Activated CD4-positive, alpha-beta T cell treated with anti-CD3 and anti-CD28 coated beads, Interleukin-2, Interleukin-4, amounts not matched to agents 100 ng/mL and 50 ng/mL, durations not matched to agents 16 hours and 8 hours (primary cell): ENCODE results near the gene COX19.

Experiments used
- DNase-seq: peaks from one replicate; pipeline ENCODE4 v3.0.0-alpha.2; 2020; ENCODE audit warnings: low spot score

COX19 gene

GRCh38 chr7:991729-992656 lies 16.6 kb upstream of the COX19 start:
- no peak for DNase-seq

DNA sequence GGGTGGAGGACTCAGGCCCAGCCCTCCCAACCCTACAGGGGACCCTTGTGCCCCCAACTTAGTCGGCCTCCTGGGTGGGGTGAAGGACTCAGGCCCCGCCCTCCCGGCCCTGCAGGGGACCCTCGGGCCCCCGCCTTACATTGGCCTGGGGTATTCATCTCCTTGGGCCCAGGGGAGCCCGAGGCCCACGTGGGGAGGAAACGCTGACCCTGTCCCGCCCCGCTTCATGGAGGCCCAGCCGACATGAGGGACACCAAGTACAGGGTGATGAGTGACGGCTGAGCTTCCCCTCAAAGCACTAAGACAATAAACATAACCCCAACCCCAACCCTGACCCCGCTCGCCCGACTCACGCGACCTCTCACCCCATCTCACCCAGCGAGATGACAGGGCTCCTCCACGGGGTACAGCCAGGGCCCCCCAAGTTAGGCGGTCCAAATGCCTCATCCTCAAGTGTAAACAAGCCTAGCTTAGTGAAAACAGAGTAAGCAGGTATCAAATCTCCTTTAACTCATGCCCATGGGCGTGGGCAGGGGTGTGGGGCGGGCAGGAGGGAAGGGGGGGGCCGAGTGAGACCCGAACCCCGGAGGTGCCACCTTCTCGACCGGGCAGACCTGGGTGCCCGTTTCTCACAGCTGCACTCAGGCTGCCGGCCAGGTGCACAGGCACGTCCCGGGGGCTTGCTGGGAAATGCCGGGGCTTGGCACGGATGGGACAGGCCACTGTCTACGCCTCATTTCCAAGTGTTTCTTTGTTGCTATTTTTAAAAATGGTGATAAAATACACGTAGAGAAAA lies 15.8 kb upstream of the COX19 start:
- no peak for DNase-seq

DNA sequence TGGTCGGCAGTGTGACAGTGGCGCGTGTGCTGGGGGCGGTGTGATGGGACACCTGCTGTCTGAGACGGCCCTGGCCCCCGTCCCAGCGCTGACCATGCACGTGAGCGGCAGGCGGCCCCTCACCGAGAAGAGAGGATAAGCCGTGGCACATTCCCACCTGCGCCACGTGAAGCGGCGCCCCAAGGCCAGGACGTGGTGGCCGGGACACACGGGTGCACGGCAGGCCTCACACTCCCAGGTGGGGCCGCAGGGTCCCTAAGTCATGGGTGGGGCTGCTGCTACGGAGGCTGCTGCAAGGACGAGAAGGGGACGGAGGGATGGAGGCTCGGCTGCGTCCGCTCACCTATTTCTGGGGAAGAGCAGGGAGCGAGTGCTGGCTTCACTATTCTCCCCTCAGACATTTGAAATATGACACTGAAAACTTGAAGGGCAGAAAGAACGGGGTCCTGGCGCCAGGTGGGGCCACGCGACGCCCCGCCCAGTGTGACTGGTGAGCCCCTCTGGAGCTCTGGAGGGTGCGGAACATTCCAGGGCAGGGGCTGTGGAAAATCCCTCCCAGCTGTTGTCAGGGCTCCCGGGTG lies 15.1 kb upstream of the COX19 start:
- DNase-seq, result no peak

GRCh38 chr7:988963-989529 lies 13.7 kb upstream of the COX19 start:
- no peak for DNase-seq

DNA sequence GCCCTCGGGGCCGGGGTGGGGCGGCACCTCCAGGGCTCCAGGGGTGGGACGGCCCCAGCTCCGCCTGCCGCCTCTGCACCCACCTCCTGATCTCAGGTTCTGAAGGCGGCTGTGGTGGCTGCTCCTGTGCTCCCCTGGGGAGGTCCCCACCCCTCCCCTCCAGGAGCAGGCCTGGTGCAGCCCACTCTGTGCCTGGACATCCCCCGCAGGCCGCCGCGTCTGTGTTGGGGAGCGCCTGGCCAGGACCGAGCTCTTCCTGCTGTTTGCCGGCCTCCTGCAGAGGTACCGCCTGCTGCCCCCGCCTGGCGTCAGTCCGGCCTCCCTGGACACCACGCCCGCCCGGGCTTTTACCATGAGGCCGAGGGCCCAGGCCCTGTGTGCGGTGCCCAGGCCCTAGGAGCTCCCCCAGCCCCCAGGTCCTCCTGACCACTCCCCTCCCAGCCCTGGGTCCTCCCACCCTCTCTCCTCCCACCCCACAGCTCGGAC lies 13.1 kb upstream of the COX19 start:
- no peak for DNase-seq

DNA sequence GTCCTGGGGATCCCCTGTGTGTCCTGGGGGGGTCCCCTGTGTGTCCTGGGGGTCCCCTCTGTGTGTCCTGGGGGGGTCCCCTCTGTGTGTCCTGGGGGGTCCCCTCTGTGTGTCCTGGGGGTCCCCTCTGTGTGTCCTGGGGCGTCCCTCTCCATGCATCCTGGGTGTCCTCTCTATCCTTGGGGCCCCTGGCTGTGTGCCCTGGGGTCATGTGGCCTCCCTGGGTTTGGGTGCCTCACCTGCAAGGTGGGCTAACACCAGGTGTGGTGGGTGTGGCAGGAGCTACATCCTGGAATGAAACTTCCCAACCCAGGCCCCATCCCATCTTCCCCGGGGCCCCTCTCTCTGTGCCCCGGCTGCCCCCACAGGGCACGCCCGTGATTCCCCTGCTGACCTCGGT lies 12.6 kb upstream of the COX19 start:
- DNase-seq, result no peak

DNA sequence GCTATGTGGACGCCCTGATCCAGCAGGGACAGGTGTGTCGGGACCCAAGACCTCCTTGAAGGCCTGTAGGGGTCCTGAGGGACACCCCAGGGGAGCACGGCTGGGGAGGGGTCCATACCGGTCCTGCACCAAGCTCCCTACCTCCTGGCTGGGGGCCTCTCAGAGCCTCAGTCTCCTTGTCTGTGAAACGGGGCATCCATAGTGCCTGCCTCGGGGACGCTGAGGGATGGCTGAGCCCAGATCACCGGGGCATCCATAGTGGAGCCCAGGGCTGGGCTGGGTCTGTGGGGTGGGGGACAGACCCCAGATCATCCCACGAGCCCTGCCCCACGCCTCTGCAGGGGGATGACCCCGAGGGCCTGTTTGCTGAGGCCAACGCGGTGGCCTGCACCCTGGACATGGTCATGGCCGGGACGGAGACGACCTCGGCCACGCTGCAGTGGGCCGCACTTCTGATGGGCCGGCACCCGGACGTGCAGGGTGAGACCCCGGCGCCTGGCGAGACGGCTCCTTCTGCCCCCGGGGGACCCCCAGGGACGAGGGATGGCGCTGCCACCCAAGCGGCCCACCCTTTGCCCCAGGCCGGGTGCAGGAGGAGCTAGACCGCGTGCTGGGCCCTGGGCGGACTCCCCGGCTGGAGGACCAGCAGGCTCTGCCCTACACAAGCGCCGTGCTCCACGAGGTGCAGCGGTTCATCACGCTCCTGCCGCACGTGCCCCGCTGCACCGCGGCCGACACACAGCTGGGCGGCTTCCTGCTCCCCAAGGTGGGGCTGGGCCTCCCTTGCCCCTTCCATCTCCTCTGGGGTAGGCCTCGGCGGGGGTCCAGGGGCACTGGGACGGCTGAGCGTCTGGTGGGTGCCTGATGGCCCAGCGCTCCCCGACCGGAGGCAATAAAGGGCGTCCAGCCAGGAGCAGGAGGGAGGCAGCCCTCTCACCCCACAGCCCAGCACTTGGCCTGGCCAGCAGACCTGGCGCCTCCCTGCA lies 11.7 kb upstream of the COX19 start:
- DNase-seq, result no peak

DNA sequence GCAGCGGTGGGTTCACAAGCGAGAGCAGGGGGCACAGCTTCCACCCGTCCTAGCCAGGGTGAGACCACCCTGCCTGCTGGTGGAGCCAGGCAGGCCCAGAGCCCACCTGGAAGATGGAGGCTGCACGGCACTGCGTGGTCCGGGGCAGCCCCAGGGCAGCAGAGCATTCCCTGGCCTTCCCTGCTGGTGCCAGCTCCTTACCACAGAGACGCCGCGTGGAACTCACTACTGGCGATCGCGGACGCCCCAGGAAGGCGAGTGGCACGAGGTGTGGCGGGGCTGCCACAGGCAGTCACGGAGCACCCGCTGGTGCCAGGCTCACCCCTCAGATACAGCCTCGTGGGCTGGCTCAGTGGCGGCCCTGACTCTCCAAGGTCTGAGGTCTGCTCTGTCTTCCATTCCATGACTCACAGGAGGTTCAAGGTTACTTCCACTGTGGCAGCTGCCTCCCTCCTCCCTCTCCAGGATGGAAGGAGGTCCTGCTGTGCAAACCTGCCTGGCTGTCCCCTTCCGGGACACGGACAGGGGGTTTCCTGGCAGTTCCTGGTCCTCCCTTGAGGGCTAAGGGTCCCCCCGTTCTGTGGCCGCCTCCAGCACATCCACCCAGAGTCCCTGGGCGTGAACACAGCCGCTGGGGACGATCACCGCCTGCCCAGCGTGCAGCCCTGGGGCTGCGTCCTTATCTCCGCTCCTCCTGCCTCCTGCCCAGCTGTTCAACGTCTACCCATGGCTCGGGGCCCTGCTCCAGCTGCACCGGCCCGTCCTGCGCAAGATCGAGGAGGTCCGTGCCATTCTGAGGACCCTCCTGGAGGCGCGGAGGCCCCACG lies 10.8 kb upstream of the COX19 start:
- no peak for DNase-seq

DNA sequence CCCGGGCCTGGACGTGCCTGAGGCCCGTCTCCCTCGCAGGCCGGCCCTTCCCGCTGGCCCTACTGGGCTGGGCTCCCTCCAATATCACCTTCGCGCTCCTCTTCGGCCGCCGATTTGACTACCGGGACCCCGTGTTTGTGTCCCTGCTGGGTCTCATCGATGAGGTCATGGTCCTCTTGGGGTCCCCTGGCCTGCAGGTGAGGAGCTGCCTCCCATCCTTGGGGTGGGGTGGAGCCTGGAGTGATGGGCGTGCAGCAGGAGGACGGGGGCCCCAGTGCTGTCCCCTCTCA lies 9.7 kb upstream of the COX19 start:
- no peak for DNase-seq

- DNase-seq, result no peak
Measured at GRCh38 chr7:984361-985126, 9.2 kb upstream of the COX19 start.

- DNase-seq, result no peak
Measured at GRCh38 chr7:983616-984071, 8.3 kb upstream of the COX19 start.

DNA sequence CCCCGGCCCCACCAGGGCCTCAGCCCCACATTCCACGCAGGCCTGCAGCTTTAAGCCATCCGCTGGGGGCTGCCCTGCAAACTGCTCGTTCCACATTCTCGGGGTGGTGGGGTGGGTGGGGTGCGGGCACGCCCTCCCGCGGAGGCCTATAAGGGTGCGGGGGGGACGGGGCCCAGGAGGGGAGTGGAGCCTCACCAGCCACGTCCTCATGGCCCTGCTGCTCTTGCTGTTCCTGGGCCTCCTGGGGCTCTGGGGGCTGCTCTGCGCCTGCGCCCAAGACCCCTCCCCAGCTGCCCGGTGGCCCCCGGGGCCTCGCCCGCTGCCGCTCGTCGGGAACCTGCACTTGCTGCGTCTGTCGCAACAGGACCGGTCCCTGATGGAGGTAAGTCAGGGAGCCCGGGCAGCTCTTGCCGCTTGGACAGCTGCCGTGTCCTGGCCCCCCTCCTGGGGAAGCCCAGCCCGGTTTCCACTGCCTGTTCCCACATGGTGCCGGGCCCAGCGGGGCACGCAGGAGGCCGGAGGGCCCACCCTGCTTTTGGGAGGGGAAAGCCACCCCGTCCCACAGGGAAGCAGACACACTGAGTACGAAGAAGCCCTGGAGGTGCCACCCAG lies 7.8 kb upstream of the COX19 start, which contains the start of gene CYP2W1:
Gene CYP2W1, plus strand, starts transcription at position 178 of the 612 bp plus-strand sequence. Its CDS starts 31 bp downstream, at position 209.
- no peak for DNase-seq

GRCh38 chr7:982511-983003 lies 7.2 kb upstream of the COX19 start:
- no peak for DNase-seq

DNA sequence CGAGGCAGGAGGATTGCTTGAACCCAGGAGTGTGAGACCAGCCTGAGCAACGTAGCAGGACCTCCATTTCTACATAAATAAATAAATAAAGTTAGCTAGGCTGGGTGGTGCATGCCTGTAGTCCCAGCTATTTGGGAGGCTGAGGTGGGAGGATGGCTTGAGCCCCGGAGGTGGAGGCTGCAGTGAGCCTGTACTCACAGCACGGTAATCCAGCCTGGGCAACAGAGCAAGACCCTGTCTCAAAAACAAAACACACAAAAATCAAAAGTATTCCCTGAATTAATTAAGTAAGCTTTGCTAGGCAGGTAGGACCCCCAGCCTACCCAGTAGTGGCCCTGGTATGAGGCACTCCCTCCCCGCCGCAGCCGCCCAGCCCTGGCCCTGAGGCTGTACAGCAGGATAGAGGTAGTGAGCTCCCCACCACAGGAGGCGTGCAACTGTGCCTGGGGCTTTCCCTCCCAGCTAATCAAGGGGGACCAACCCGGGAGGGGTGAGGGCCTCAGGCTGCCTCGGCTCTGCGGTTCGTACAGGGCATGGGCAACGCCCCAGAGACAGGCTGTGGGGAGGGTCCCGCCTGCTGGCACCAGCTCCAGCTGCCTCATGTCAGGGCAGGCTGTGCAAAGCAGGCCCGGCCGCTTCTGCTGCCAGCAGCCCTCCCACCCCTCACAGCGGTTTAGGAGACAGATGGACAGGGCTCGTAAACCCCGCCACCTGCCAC lies 6.6 kb upstream of the COX19 start:
- DNase-seq, result no peak

DNA sequence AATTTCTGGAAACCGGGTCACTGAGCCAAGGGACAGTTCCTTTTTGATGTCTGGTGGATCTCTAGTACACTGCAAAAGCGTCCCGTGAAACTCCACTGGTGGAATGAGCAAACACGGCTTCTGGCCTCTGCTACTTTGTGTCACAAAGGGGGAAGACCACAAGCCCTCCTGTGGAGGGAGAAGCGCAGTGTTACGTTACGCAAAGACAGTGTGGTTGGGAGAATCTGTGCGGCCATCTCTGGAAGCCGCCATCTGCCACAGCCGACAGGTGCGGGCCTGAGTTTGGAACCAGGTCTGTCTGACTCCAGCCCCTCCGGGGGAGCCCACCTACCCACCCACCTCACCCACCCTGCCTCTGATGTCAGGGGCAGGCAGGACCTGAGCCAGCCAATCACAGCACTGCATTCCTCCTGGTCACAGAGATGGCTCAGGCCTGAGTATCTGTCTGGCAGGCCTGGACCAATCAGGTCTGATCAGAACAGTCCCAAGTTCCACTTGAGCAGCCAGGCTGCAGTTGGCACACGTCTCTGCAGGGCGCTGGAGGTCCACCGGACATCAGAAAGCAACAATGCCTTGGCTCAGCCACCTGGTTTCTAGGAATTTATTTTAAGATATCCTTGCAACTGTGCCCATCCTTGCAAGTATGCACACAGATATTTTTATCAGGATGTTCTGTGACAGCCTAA lies 4.7 kb upstream of the COX19 start:
- DNase-seq, result no peak

- DNase-seq, result no peak
Measured at GRCh38 chr7:979151-979550, 3.8 kb upstream of the COX19 start.

DNA sequence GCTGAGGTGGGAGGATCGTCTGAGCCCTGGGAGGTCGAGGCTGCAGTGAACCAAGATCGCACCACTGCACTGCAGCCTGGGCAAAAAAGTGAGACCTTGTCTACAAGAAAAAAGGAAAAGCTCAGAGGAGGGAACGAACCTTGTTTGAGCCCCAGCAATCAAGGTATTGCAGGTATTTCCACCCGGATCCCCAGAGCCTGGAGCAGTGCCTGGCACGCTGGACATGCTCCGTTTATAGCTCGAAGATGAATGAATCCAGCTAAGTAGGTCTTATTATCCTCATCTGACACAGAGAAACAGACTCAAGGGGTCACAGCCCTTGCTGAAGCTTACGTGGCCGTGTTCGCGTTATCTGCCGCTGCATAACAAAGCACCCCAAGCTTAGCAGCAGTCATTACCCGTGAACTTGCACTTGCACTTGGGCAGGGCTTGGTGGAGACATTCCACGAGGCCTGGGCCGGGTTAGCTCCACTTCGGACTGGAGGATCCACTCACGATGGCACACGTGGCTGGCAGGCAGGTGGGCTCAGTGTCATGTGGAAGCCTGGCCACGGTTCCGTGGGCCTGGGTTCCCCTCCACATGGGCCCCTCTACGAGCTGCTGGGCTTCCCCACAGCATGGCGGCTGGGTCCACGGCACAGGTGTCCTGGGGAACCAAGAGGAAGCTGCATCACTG lies 3.2 kb upstream of the COX19 start:
- DNase-seq, result no peak
